ENCODE measurements around the gene IFT20. TPM values are rescaled to one million over a fixed set of nuclear protein-coding genes. Genes with fewer than 3 reads are reported as not detected.

Gene IFT20
- polyA plus RNA-seq, 2 of the 4 experiments (the other 2 are of a cell fraction) = 56.8 to 72.1 TPM

DNA sequence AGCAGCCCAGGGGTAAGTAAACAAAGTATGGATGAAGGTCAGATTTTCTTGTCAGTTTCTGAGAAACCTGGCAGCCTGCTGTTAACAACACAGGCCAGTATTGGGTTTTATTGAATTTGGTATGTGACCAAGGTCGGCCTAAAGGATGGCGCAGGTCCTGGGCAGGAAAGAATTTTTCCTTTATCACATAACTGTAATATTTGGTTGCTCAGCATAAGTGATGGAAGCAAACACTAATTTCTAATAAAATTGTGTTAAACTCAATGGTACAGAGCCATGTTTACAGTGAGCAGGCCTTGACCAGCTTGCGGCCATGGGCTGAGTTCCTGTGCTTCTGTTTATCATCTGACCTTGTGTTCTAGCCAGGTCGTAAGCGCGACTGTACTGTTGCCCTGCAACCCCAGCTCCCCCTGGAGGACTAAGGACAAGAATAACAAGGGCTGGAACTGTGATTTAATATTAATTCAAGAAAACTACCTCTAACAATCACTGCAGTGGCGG lies 11.5 kb upstream of the IFT20 start:
- ChIA-PET CTCF (interaction anchor here (0.7 to 4.8 kb wide), 19 partner anchors 10 to 466 kb away, joined by 3 to 41 read pairs (median 4); partner anchors contain the start of genes IFT20, POLDIP2 and TNFAIP1), POLR2A (interaction anchor here (3.0 to 3.3 kb wide), 2 partner anchors 10 to 11 kb away, joined by 26 to 37 read pairs; partner anchors contain the start of genes IFT20, POLDIP2 and TNFAIP1)
- ATAC-seq (peak in 1 of 2 experiments; percentile 30; a peak in 2 of 6 replicates), FAIRE-seq (no peak), DNase-seq (ENCODE audit: low read depth in 1 of 2, low spot score in 1 of 2) (peak in 1 of 2 experiments; percentile 48)
- TF ChIP-seq, protein P1, sequence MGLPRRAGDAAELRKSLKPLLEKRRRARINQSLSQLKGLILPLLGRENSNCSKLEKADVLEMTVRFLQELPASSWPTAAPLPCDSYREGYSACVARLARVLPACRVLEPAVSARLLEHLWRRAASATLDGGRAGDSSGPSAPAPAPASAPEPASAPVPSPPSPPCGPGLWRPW (IDR thresholded peaks at IDR 0.05) = no peak
- TF ChIP-seq RAD21 (conservative IDR thresholded peaks at IDR 0.05 in 1 of 2, IDR thresholded peaks at IDR 0.05 in 1 of 2) (peak; percentile 27 to 37; a peak in 2 of 5 replicates), ZNF302 (CRISPR knock-in tag; IDR thresholded peaks at IDR 0.05) (no peak)
- TF ChIP-seq, protein P2, sequence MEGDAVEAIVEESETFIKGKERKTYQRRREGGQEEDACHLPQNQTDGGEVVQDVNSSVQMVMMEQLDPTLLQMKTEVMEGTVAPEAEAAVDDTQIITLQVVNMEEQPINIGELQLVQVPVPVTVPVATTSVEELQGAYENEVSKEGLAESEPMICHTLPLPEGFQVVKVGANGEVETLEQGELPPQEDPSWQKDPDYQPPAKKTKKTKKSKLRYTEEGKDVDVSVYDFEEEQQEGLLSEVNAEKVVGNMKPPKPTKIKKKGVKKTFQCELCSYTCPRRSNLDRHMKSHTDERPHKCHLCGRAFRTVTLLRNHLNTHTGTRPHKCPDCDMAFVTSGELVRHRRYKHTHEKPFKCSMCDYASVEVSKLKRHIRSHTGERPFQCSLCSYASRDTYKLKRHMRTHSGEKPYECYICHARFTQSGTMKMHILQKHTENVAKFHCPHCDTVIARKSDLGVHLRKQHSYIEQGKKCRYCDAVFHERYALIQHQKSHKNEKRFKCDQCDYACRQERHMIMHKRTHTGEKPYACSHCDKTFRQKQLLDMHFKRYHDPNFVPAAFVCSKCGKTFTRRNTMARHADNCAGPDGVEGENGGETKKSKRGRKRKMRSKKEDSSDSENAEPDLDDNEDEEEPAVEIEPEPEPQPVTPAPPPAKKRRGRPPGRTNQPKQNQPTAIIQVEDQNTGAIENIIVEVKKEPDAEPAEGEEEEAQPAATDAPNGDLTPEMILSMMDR (IDR thresholded peaks at IDR 0.05) = peak; percentile 10; the same call in 1 of the 3 replicates
- Histone ChIP-seq H3K4me3 (no peak overlapping the region), H3K4me2 (no peak overlapping the region), H3K4me1 (no peaks in the 10 kb centered on the region), H3K27ac (no peak overlapping the region), H3K9me3 (no peaks in the 10 kb centered on the region)
- WGBS (ENCODE audit: missing lambda C conversion rate) = 93% methylated on average over 7 of the region's 7 CpGs

DNA sequence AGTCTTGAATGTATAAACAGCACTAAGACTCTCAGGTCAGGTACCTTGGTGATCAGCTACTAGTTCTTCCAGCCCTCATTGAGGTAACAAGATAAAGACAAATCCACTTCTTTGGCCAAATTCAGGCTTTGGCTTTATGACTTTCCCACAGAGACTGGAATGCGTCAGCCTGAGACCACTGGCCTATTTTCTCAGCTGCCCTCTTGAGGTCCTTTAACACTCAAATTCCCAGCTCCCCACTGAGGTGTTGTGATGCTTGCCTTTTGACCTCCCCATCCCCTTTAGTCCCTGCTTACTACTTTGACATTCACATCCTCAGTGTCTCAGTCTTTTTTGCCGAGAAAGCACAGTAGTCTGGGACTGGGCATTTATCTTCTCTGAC lies 10.9 kb upstream of the IFT20 start:
- WGBS (ENCODE audit: missing lambda C conversion rate) = 95% methylated on average over 2 of the region's 2 CpGs
- TF ChIP-seq HOXA7 (CRISPR knock-in tag; IDR thresholded peaks at IDR 0.05) (0 out of 2 replicates have a peak, but pooled peaks have one; percentile 48), BHLHE40 (IDR thresholded peaks at IDR 0.05; ENCODE audit: low read depth, low read length) (no peak)
- H3K27ac ChIP-seq = no peak overlapping the region
- no peak overlapping the region for H3K4me3 ChIP-seq
- H3K9me3 ChIP-seq = no peaks in the 10 kb centered on the region
- no peak overlapping the region for H3K4me2 ChIP-seq
- no peaks in the 10 kb centered on the region for H3K4me1 ChIP-seq
- ChIA-PET POLR2A (interaction anchor here (3.0 to 3.3 kb wide), 2 partner anchors 10 to 11 kb away, joined by 26 to 37 read pairs; partner anchors contain the start of genes IFT20, POLDIP2 and TNFAIP1), CTCF (interaction anchor here (0.8 to 4.8 kb wide), 15 partner anchors 9 to 466 kb away, joined by 3 to 41 read pairs (median 5); partner anchors contain the start of genes IFT20, POLDIP2 and TNFAIP1)
- DNase-seq (ENCODE audit: low read depth in 1 of 2, low spot score in 1 of 2) = no peak
- ATAC-seq = no peak
- no peak for FAIRE-seq

DNA sequence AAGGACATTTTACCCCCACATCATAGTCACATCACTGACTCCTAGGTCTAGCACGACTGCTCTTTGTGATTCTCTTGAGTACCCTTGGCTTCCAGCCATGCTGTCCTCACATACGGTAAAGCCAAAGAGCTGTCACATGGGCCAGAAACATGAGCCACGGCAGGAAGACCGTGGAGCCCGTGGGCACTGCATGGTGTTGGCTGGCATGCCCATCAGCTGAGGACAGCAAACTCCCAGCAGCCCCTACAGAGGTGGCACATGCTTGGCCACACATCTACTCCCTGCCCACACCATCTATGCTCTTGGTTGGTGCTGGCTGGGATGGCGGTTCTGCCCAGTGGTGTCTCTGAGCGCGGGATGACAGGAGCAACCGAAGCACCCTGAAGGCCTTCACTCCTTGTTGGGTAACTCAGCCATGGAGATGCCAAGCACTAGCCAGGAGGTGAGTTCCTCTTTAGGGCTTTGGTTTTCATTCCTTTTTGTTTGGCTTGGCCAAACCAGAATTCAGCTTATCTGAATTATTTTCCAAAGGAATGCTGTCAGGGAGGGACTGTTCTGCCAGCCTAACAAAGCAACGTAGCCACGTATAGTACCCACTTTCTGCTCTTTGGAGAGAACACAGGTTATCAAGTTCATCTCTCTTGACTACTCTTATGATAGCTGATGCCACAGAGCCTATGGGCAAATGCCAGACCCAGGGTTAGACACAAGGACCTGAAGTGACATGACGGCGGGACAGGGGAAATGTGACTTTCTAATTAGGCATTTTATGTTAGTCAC lies 10.3 kb upstream of the IFT20 start:
- no peak overlapping the region for H3K4me3 ChIP-seq
- ChIA-PET CTCF (interaction anchor here (0.8 to 4.8 kb wide), 13 partner anchors 9 to 465 kb away, joined by 3 to 41 read pairs (median 5); partner anchors contain the start of genes IFT20, POLDIP2 and TNFAIP1), POLR2A (interaction anchor here (3.0 to 3.3 kb wide), 2 partner anchors 10 to 11 kb away, joined by 26 to 37 read pairs; partner anchors contain the start of genes IFT20, POLDIP2 and TNFAIP1)
- ATAC-seq (no peak; a peak in 1 of 6 replicates), FAIRE-seq (no peak), DNase-seq (ENCODE audit: low read depth in 1 of 2, low spot score in 1 of 2) (no peak)
- 87% methylated on average over 12 of the region's 13 CpGs for WGBS (ENCODE audit: missing lambda C conversion rate)
- H3K9me3 ChIP-seq = no peaks in the 10 kb centered on the region
- TF ChIP-seq ESRRA (IDR thresholded peaks at IDR 0.05; ENCODE audit: borderline replicate concordance, low read length) = no peak
- TF ChIP-seq JUN (IDR thresholded peaks at IDR 0.05) = 0 out of 5 replicates have a peak, but pooled peaks of 1 of the 2 experiments have one; percentile 1
- TF ChIP-seq FOSB (CRISPR knock-in tag; IDR thresholded peaks at IDR 0.05) = 0 out of 2 replicates have a peak, but pooled peaks have one; percentile 51
- no peak overlapping the region for H3K27ac ChIP-seq
- H3K4me1 ChIP-seq = no peaks in the 10 kb centered on the region
- no peak overlapping the region for H3K4me2 ChIP-seq

DNA sequence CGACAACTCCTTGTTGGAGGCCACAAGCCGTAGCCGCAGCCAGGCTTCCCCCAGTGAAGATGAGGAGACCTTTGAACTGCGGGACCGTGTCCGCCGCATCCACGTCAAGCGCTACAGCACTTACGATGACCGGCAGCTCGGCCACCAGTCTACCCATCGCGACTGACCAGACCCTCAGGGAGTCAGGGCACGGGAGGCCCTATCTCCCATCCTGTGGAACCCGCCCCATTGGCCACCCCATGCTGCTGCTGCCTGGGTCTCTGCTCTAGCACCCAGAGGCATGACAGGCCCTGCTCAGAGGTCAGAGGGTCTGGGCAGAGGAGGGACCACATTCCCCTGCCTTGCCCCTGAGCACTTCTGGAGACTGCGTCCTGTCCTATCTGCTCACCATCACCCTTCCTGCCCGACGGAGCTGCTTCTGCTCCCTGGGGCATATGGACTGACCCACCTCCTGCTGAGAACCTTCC lies 9.2 kb upstream of the IFT20 start:
- Histone ChIP-seq H3K4me1 (no peaks in the 10 kb centered on the region), H3K4me3 (no peak overlapping the region), H3K4me2 (no peak overlapping the region), H3K27ac (no peak overlapping the region), H3K9me3 (no peaks in the 10 kb centered on the region)
- DNase-seq (ENCODE audit: low read depth in 1 of 2, low spot score in 1 of 2) (no peak), FAIRE-seq (no peak), ATAC-seq (peak in 1 of 2 experiments; percentile 2; a peak in 1 of 6 replicates)
- 92% methylated on average over 19 of the region's 19 CpGs for WGBS (ENCODE audit: missing lambda C conversion rate)
- TF ChIP-seq HEYL (CRISPR knock-in tag; IDR thresholded peaks at IDR 0.05) (no peak), JUN (IDR thresholded peaks at IDR 0.05) (0 out of 5 replicates have a peak, but pooled peaks of 1 of the 2 experiments have one; percentile 25), FOSL2 (IDR thresholded peaks at IDR 0.05) (no peak), FOSL2 (CRISPR knock-in tag; IDR thresholded peaks at IDR 0.05) (no peak), TP53 (CRISPR knock-in tag; IDR thresholded peaks at IDR 0.05) (no peak), CHD4 (IDR thresholded peaks at IDR 0.05; ENCODE audit: borderline replicate concordance) (no peak)
- TF ChIP-seq, protein P3, sequence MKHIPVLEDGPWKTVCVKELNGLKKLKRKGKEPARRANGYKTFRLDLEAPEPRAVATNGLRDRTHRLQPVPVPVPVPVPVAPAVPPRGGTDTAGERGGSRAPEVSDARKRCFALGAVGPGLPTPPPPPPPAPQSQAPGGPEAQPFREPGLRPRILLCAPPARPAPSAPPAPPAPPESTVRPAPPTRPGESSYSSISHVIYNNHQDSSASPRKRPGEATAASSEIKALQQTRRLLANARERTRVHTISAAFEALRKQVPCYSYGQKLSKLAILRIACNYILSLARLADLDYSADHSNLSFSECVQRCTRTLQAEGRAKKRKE (CRISPR knock-in tag; IDR thresholded peaks at IDR 0.05; ENCODE audit: low read depth) = no peak
- CTCF ChIA-PET = interaction anchor here (0.9 to 4.8 kb wide), 6 partner anchors 8 to 149 kb away, joined by 3 to 41 read pairs (median 4); partner anchors contain the start of genes IFT20, POLDIP2 and TNFAIP1
- POLR2A ChIA-PET = interaction anchor here (0.5 to 3.3 kb wide), 3 partner anchors 9 to 208 kb away, joined by 7 to 37 read pairs (median 26); partner anchors contain the start of genes IFT20, POLDIP2, TNFAIP1 and UNC119
